Loucy (cell line): ENCODE data around the gene MAGEB1.
A peak's percentile ranks its signal among the peaks of the same experiment; 100 is the strongest.

ENCODE experiments used
- H2AFZ ChIP-seq: fragments of 200-600 bp; sonication (generic); 2 replicates; pipeline ENCODE4 v1.6.0; 2016; ENCODE audit warnings: antibody characterized with exemption, mild to moderate bottlenecking, low read length, moderate library complexity
- H3F3A ChIP-seq: fragments of 200-600 bp; 2 replicates; pipeline ENCODE4 v1.6.0; 2016; ENCODE audit warnings: antibody characterized with exemption, low read depth, mild to moderate bottlenecking
- H3K27me3 ChIP-seq: fragments of 200-600 bp; sonication (generic); 2 replicates; pipeline ENCODE4 v1.6.1; 2014; ENCODE audit warnings: low read length, mild to moderate bottlenecking; ENCODE audit not compliant: insufficient read depth, poor library complexity, severe bottlenecking
- H3K36me3 ChIP-seq: fragments of 200-600 bp; sonication (generic); 2 replicates; pipeline ENCODE4 v1.6.1; 2016; ENCODE audit warnings: low read length; ENCODE audit not compliant: insufficient read depth
- H3K4me1 ChIP-seq: fragments of 200-600 bp; sonication (generic); 2 replicates; pipeline ENCODE4 v1.5.1; 2014; ENCODE audit warnings: low read length, mild to moderate bottlenecking; ENCODE audit not compliant: insufficient read depth, poor library complexity, severe bottlenecking
- H3K4me2 ChIP-seq: fragments of 200-600 bp; sonication (generic); 2 replicates; pipeline ENCODE4 v1.6.0; 2014; ENCODE audit warnings: antibody characterized with exemption, low read length, low read depth, mild to moderate bottlenecking; ENCODE audit not compliant: poor library complexity, severe bottlenecking
- H3K4me3 ChIP-seq: fragments of 200-600 bp; sonication (generic); 2 replicates; pipeline ENCODE4 v1.5.1; 2014; ENCODE audit warnings: low read length, mild to moderate bottlenecking, mixed read lengths; ENCODE audit not compliant: poor library complexity, severe bottlenecking
- H3K79me2 ChIP-seq: fragments of 200-600 bp; sonication (generic); 2 replicates; pipeline ENCODE4 v1.6.1; 2014; ENCODE audit warnings: low read length; ENCODE audit not compliant: insufficient read depth
- H3K9ac ChIP-seq: fragments of 200-600 bp; sonication (generic); 2 replicates; pipeline ENCODE4 v1.6.0; 2014; ENCODE audit warnings: mild to moderate bottlenecking, low read depth, low read length, moderate library complexity; ENCODE audit not compliant: poor library complexity, severe bottlenecking
- H3K9me2 ChIP-seq: fragments of 200-600 bp; sonication (generic); replicated peaks from 2 replicates; pipeline ENCODE4 v1.6.1; 2016; ENCODE audit warnings: low read depth, low read length, mixed read lengths
- H3K9me3 ChIP-seq: fragments of 200-600 bp; sonication (generic); 2 replicates; pipeline ENCODE4 v1.6.1; 2014; ENCODE audit warnings: mild to moderate bottlenecking, antibody characterized with exemption, low read length, low read depth; ENCODE audit not compliant: insufficient read depth
- H4K20me1 ChIP-seq: fragments of 200-600 bp; sonication (generic); 2 replicates; pipeline ENCODE4 v1.6.0; 2014; ENCODE audit warnings: antibody characterized with exemption, low read length, mild to moderate bottlenecking; ENCODE audit not compliant: insufficient read depth, poor library complexity, severe bottlenecking
- CTCF ChIP-seq: fragments of 200-600 bp; sonication (generic); conservative IDR thresholded peaks from 2 replicates; pipeline ENCODE4 v1.5.1; 2014; ENCODE audit warnings: mild to moderate bottlenecking, antibody characterized with exemption, low read length
- EZH2phosphoT487 ChIP-seq: fragments of 200-600 bp; IDR thresholded peaks from 2 replicates; pipeline ENCODE4 v1.6.1; 2018; ENCODE audit warnings: antibody characterized with exemption, mild to moderate bottlenecking, moderate library complexity, borderline replicate concordance

MAGEB1 gene

GRCh38 chrX:30280428-30280827, 33.5 kb downstream of the MAGEB1 start:
- H3K4me3 ChIP-seq, result no peak overlapping the region
- H3K9ac ChIP-seq, result no peak overlapping the region
- TF ChIP-seq EZH2phosphoT487 (no peak), CTCF (no peak)
- no peaks in the 10 kb centered on the region for H3K9me2 ChIP-seq
- H3K27me3 ChIP-seq, result no peaks in the 10 kb centered on the region
- H3K36me3 ChIP-seq, result no peaks in the 10 kb centered on the region
- no peaks in the 10 kb centered on the region for H3F3A ChIP-seq
- H3K4me2 ChIP-seq, result peak overlapping the region; percentile 42
- no peaks in the 10 kb centered on the region for H3K79me2 ChIP-seq
- peaks cover 12% of the 10 kb centered on the region for H3K4me1 ChIP-seq
- no peaks in the 10 kb centered on the region for H4K20me1 ChIP-seq
- no peaks in the 10 kb centered on the region for H3K9me3 ChIP-seq
- no peak overlapping the region for H2AFZ ChIP-seq

- Histone ChIP-seq H3K9me2 (no peaks in the 10 kb centered on the region), H3K4me1 (peaks cover 6% of the 10 kb centered on the region), H3K36me3 (no peaks in the 10 kb centered on the region), H3F3A (no peaks in the 10 kb centered on the region), H3K27me3 (no peaks in the 10 kb centered on the region), H3K9ac (no peak overlapping the region), H2AFZ (no peak overlapping the region), H3K4me3 (no peak overlapping the region), H3K79me2 (no peaks in the 10 kb centered on the region), H4K20me1 (no peaks in the 10 kb centered on the region), H3K9me3 (no peaks in the 10 kb centered on the region), H3K4me2 (no peak overlapping the region)
- TF ChIP-seq CTCF, result no peak
These were observed 35.6 kb downstream of the MAGEB1 start for GRCh38 chrX:30282527-30282926.

GRCh38 chrX:30283456-30284200, 36.7 kb downstream of the MAGEB1 start:
- Histone ChIP-seq H3K27me3 (no peaks in the 10 kb centered on the region), H2AFZ (no peak overlapping the region), H3F3A (no peaks in the 10 kb centered on the region), H3K4me3 (no peak overlapping the region), H3K9ac (no peak overlapping the region), H3K79me2 (no peaks in the 10 kb centered on the region), H3K9me3 (no peaks in the 10 kb centered on the region), H4K20me1 (no peaks in the 10 kb centered on the region), H3K36me3 (no peaks in the 10 kb centered on the region), H3K9me2 (no peaks in the 10 kb centered on the region), H3K4me1 (peaks cover 6% of the 10 kb centered on the region), H3K4me2 (no peak overlapping the region)
- no peak for TF ChIP-seq EZH2phosphoT487
- TF ChIP-seq CTCF, result no peak
